Right hindlimb (tissue), 1 donor: Measurements from ENCODE around the gene PTH2.

ENCODE experiments used
- DNase-seq: peaks from one replicate; pipeline ENCODE4 v3.0.0-alpha.2; 2018

Gene PTH2

DNA sequence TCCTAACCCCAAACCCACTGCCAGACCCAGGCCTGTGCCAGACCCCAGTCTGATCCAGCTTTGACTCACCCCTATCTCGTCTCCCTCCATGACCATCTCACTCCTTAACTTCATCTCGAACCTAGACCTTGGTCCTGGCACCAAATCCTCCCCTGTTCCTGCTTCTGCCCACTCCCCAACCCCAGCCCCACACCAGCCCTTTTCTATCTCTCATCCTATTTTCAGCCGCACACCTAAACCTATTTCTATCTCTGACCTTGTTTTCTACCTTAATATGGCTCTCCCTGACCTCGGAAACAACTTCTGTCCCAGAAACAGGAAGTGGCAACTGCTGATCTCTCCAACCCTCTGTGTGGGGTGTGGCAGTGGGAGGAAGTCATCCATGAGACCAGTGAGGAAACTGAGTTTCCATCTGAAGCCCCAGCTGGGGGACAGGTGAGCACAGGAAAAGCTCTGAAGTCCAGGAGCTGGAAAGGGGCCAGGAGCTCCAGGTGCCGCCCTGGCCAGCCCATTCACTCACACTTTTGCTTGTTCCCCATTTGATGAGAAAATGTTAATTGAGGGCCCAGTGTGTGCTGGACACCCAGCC, 13.7 kb downstream of the PTH2 start:
- no peak for DNase-seq

DNA sequence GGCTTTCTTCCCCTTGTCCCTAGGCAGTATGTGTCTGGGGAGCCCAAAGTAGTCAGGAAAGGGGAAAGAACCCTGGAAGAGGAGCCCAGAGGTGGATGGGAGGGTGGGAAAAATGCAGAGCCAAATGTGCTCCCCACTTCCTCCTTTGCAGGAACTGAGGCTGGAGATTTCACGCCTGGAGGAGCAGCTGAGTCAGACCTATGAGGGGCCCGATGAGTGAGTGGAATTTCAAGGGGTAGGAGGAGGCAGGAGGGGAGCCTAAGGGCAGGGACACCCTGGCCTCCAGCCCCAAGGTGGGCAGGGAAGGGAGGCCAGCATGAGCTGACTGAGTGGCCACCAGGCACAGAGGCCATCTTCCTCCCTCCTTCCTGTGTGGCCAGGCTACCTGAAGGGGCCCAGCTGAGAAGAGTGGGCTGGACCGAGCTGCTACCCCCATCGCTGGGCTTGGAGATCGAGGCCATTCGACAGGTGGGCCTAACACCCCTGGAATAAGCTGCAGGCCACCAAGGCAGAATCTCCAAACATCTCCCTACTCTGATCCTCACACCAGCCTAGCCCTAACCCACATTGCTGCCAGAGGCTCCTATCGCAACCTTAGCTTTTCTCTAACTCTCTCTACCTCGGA, 14.3 kb downstream of the PTH2 start:
- DNase-seq = no peak

DNA sequence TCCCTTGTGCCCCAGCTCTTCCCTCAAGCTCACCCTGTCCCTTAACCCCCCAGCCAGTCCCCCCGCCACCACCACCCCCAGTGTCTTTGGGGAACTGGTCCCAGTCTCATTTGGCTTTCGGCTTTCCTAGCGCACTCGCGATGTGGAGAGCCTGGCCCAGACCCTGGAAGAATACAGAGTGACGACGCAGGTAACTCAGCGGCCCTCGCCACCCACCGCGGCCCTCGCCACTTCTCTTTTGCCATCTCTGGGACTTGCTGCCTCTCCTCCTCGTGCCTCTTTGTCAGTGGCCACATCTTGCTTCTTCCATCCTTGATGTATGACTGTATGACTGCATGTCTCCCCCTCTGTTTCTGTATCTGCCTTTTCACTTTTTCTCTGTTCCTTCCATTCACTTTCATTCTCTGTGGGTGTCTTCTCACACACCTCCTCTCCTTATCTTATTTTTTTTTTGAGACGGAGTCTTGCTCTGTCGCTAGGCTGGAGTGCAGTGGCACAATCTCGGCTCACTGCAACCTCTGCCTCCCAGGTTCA, 15.7 kb downstream of the PTH2 start:
- DNase-seq = no peak

DNA sequence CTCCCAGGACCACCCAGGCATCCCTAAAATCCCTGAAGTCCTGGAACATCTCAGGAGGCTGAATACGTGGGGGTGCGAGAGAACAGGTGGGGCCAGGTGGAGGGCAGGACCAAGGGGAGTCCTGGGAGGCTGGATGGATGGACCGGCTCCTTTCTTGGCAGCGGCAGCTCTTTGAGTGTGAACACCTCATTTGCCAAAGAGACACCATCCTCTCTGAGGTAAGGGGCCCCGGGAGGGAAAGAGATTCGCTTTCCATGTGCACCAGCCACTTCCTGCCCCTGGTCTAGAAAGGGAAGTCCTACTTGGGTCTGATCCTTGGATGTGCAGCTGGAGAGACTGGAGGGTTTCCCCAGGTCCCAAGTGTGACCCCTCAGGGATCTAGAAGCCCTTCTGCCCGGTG, 16.2 kb downstream of the PTH2 start:
- no peak for DNase-seq

DNA sequence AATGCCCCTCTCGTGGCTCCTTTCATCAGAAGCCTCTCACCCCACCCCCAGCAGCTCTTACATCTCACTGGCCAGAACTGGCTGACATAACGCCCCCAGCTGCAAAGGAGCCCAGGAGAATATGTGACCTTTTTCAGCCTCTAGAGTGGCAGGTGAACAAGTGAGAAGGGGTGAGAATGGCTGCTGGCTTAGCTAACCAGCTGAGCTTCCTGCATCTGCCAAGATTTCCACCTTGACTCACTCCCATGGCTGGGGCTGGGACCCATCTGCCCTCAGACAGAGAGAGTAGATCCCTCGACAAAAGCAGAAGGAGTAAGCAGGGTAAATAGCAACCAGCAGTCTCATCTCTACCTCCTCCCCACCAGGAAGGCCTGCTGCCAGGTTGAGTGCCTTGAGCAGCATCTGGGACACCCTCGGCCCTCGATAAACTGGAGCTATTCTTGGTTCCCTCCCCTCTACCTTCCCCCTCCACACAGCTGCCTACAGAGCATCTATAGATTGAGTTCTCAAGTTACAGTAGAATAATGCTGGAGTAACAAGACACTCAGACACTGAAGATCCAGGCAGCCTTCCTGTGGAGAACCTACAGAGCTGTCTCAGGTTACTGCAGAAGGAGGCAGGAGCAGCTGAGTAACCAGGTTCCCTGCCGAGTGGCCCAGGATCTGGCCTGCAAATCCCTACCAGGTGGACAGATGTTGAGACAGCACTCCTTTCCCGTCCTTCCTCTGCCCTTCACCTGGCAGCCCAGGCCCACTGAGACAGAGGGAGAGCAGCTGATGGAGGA, 19.6 kb downstream of the PTH2 start:
- DNase-seq = no peak

DNA sequence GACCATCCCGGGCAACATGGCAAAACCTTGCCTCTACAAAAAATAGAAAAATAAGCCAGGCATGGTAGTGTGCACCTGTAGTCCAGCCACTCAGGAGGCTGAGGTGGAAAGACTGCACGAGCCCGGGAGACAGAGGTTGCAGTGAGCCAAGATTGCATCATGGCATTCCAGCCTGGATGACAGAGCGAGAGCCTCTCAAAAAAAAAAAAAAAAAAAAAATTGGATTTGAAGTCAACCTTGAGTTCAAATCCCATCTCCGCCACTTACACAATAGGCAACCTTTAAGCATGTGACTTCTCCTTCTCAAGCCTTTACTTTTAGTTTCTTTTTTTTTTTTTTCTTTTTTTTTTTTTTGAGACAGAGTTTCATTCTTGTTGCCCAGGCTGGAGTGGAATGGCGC, 23.2 kb downstream of the PTH2 start:
- no peak for DNase-seq

DNA sequence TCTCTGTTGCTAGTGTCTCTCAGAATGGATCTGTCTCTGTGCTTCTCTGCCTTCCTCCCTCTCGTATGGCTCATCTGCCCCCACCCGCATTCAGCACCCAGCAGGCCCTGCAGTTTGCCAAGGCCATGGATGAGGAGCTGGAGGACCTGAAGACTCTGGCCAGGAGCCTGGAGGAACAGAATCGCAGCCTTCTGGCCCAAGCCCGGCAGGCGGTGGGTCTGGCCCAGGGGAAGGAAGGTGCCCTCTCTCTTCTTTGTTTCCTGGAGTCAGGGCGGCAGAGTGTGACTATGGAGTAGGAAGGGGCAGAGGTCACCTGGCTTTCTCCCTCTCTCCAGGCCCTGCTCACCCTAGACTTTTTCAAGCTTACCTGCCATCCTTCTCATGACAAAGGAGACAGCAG, 24.3 kb downstream of the PTH2 start:
- DNase-seq = no peak

DNA sequence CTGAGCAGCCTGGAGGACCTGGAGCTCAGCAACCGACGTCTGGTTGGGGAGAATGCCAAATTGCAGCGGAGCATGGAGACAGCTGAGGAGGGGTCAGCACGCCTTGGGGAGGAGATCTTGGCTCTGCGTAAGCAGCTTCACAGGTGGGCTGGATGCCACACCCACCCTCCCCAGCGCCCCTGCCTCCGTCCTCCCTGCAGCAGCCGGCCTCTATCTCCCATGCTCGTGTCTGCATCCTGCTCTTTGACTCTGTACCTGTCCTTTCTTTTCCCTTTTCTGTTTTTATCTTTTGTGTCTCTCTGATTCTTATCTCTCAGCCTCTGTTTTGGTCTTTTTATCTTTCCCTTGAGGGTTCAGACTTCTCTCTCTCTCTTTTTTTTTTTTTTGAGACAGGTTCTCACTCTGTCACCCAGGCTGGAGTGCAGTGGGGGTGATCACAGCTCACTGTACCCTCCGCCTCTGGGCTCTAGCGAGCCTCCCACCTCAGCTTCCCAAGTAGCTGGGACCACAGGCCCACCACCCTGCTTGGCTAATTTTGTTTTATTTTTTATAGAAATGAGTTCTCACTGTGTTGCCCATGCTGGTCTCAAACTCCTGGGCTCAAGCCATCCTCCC, 25.1 kb downstream of the PTH2 start:
- no peak for DNase-seq

DNA sequence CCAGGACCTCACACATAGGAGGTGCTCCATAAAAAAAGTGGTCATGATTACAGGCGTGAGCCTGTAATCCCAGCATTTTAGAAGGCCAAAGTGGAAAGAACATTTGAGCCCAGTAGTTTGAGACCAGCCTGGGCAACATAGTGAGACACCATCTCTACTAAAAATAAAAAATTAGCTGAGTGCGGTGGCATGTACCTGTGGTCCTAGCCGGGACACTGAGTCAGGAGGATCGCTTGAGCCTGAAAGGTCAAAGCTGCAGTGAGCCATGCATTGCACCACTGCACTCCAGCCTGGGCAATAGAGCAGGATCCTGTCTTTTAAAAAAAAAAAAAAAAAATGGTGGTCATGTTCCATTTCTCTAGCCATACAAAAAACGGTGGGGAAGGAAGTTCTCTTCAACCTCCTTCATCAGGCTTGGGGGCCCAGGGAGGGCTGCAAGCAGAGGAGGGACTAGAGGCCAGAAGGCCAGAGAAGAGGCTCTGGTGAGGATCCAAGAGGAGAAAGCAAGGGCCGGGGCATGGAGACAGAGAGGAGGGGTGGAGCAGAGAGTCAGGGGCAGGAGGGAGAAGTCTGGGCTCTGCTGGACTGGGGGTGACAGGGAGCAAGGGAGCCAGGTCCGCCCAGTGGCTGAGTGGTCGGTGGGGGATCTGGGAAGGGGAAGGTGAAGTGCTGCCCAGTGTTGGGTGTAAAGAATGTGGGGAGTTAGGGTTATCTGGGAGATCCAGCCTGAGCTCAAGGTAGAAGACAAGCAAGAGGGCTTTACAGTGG, 26.3 kb downstream of the PTH2 start:
- DNase-seq = no peak

DNA sequence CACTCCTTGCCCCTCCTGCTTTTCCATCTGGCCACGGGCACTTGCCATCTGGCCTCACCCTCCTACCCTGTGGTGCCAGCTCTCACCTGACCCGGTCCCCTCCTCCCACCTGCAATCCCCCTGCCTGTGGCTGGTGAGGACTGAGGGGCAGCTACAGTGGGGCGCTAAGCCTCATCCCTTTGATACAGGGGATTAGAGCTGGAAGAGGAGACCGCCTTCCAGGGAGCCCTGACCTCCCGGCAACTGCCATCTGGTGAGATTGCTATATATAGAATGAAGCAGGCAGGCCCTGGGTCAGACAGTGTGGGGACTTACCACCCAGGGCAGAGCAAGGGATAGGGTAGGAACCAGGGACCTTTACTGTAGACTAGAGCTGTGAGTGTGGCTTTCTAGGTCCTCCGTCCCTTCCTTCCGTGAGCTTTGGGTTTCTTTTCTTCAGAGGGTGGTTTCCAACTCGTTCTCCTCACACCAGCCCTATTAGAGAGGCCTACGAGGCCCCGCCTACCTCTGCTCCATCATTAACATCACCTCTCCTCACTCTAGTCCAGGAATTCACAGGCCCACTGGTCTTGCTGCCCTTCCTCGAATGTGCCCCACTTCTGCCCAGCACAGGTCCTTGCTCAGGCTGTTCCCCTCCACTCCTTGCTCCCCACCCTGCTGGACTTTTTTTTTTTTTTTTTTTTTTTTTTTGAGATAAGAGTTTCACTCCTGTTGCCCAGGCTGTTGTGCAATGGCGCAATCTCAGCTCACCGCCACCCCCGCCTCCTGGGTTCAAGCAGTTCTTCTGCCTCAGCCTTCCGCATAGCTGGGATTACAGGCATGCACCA, 27.4 kb downstream of the PTH2 start:
- DNase-seq = no peak

DNA sequence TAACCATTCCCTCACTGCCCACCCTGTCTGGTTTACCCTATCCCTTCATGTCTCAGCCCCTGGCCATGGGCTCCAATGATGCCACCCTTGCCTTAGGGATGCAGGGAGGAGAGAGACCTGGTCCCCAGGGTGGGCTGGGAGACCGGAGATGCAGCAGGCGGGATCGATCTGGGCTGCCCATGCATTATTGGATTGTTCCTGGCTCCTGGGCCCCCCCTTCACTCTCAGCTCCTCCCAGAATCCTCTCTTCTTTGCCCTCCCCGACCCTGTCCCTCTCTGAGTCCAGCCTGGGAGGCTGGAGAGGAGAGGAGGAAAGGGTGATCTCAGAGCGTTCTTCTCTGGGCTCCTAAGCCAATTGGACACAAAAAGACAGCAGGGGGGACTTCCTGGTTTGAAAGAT, 29.4 kb downstream of the PTH2 start:
- DNase-seq = no peak

DNA sequence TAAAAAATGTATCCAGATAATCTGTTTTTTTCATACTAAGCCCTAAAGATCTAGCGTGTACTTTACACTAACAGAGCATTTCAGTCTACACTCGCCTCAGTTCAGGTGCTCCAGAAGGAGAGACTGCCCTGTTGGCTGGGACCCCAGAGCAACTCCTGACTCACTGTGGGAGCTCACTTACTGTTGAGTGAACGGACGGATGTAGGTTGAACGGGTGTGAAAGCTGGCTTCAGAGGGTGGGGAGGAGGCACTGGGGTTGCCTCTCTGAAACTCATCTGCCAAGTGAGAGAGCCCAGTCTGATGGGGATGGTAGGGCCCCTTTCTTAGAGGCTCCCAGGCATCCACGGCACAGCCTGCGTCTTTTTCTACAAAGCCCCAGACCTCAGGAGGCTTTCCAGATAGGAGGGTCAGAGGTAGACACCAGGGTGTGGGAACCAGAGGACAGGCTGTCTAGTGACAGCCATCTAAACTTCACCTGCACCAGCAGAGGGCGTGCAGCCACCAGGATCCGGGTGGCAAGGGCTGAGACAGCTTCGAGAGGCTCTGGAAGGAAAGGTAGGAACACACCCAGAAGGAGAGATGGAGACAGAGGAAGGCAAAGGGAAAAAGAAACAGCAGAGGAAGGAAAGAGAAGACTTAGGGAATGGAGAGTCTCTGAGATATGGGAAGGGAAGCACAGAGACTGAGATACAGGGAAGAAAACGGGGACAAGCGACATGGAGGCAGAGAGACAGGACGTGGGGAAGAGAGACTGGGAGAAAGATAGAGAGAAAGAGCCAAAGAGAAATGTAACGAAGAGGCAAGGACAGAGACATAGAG, 31.5 kb downstream of the PTH2 start:
- peak; percentile 87 for DNase-seq

DNA sequence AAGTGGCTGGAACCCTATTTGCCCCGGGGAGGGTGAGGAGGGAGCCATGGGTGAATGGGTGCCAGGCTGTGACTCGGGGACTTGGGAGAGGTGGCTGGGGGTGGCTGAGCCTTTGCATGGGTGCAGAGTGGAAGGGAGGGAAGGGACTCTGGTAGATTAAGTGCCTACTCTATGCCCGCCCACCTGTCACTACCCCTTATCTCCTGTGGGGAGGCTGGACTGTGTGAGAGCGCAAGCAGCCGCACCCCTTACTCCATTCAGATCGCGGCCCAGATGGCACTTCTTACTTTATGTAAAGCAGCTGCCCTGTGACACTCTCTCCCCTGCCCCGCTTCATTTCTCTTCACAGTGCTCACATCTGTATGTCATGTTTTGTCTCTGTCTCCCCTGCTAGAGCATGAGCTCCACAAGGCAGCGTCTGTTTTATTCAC, 32.3 kb downstream of the PTH2 start:
- DNase-seq = no peak

DNA sequence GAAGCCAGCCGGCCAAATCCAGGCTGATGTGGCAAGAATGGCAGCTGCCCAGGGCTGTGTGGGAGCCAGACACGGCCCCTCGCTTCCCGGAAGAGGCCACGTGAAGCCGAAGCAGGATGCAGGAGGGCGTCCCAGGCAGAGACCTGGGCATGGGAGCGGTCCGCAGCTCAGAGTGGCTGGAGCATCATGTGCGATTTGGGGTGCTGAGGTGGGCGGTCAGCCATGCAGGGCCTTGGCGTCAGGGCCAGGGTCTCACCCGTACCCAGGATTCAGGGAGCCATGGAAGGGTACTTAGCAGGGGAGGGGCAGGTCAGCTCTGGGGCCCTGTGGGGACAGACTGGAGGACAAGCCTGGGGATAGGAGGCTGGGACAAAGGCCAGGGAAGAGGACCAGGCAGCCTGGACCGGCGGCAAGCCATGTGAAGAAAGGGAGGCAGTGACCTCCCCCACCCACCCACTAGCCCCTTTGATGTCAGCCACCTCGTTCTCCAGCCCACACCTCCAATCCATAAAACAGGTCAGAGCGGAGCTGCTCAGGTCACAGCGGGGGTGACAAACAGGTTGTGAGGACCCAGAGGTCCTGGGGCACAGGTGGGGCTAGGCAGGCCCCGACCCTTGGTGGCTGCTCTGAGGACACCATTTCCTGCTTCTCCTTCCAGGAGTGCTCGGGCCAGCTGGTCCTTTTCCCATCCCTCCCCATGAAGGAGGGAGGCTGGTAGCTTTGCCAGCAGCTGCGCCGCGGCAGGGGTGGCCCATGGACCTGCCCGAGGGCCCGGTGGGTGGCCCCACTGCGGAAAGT, 32.9 kb downstream of the PTH2 start:
- DNase-seq = no peak

DNA sequence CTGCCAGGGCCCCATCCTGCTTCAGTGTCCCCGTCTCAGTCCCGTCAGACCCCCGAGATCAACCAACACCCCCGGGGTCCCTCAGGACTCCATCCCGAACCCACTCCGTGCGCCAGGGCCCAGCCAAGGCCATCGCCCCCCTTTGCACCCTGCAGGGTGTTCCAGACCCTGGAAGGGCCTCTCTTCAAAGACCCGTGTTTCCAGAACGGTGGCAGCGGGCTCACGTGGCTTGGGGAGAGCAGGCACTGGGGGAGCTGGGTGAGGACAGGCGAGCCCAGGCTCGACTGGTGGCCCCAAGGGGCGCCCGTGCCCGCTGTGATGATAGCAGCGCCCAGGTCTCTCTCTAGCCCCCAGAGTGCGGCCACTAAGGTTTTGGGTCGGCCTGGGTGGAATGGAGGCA, 33.8 kb downstream of the PTH2 start:
- DNase-seq = no peak

DNA sequence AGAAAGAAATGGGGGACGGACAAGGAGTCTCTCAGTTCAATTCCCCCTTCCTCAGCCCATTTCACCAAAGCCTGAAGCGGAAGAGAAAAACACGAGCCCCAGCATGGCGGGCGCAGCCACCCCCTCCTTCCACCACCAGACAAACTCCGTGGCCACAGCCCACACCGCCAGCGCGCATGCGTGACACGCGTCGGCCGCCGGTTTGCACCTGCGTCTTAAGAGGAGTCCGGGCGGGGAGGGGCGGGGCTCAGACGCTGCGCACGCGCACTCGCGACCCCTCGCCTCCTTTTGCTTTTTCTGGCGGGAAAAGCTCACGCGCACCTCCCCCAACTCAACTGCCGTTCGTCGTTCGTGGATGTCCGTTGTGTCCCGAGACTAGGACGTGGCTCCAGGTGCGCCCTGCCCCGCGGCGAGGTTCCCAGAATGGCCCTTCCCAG, 35.3 kb downstream of the PTH2 start, which contains the start of gene KASH5:
TSS of gene KASH5 (plus strand) at position 314 of the 437 bp plus-strand sequence. CDS start 2,635 bp downstream, outside the sequence.
- DNase-seq = peak; percentile 73

DNA sequence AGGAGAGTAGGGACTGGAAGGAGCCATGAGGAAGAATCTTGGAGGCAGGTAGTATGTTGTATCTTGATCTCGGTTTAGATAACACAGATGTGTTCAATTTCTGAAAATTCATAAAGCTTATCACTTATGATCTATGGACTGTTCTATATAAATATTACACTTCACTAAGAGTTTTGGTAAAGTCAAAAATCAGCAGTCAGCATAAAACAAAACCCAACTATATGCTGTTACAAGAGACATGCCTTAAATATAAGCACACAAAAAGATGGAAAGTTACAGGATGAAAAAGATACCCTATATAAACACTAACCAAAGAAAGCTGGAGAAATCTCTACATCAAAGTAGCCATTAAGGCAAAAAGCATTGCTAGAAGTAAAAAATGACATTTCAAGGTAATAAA, 39.6 kb downstream of the PTH2 start:
- DNase-seq = no peak

DNA sequence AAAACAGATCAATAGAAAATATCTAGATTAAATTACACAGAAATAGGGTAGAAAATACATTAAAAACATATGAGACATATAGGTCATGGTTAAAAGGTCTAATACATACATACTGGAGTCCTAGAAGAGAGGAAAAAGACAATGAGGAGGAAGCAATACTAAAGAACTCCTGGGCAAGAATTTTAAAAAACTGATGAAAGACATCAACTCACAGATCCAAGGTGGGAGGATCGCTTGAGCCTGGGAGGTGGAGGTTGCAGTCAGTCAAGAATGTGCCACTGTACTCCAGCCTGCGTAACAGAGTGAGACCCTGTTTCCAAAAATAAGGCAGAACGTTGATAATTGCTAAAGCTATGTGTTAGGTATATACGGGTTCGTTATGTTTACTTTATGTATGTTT, 40.6 kb downstream of the PTH2 start:
- no peak for DNase-seq

DNA sequence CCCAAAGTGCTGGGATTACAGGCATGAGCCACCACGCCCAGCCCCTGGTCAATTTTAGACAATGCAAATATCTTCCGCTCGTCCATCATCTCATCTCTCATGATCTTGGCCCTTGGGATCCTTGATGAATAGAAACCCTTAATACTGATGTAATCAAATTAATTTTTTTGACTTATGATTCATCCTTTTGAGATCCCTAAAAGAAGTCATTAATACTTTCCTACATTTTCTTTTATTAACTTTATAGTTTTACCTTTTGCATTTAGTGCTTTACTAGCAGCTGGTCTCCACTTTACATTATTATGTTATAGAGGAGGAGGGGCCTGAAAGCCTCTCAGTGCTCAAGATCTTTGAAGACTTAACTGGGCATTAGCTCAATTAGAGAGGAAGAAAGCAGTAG, 42.9 kb downstream of the PTH2 start:
- DNase-seq = no peak

DNA sequence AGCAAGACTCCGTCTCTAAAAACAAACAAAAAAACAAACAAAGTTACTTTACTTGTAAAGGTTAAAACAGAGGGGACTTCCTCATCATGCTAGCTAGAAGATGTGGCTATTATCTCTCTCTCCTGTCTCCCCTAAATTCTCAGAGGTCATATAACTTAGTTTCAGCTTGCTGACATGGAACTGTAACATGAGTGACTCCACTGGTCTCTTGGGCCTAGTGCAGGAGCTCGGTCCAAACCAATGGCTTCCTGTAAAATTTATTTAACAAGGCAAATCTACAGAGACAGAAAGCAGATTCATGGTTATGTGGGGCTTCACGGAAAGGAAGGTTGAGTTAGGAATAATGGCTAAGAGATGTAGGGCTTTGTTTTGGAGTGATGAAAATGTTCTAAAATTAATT, 44.7 kb downstream of the PTH2 start:
- DNase-seq = no peak
